GDM1 (cell line): ENCODE results near the gene MYOZ1.
"Not testable (repeated sequence)": the region's sequence is repeated elsewhere in the genome, so short reads cannot be mapped to it uniquely, and the experiment has no call there.

Source experiments
- DNase-seq: peaks from one replicate; lab custom pipeline; 2025; lab: John Stamatoyannopoulos, UW

MYOZ1 gene

DNA sequence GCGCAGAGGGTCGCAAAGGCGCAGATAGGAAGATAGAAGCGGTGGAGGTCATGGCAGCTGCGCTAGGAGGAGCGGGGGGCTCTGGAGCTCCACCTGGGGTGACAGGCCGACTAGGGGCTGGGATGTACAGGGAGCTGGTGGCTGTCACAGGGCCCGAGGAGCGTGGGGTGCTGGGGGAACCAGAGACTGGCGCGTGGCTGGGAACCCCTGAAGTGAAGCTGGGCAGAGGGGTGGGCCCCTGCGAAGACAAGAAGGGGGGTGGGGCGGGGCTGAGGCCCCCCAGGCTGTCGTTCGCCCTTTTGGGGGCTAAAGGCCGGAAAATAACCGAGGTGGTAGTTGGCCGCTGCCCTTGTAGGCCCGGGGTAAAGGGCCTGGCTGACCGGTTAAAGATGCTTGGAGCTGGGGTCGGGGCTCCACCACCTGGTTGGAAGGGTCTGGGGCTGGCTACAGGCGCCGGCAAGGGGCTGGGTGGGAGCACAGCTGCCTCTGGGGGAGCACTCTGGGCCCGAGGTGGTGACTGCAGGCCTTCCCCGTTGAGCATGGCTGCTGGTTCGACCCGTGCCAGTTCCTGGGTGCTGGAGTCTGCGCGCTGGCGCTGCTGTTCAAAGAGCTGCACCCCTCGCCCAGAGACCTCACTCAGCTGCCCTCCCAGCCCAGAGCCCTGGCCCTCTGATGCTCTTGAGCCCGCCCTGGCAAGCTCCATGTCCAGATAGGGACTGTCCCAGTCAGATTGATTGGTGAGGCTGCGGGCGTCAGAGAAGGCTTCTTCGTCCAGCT, 6.8 kb upstream of the MYOZ1 start:
- DNase-seq = no peak

DNA sequence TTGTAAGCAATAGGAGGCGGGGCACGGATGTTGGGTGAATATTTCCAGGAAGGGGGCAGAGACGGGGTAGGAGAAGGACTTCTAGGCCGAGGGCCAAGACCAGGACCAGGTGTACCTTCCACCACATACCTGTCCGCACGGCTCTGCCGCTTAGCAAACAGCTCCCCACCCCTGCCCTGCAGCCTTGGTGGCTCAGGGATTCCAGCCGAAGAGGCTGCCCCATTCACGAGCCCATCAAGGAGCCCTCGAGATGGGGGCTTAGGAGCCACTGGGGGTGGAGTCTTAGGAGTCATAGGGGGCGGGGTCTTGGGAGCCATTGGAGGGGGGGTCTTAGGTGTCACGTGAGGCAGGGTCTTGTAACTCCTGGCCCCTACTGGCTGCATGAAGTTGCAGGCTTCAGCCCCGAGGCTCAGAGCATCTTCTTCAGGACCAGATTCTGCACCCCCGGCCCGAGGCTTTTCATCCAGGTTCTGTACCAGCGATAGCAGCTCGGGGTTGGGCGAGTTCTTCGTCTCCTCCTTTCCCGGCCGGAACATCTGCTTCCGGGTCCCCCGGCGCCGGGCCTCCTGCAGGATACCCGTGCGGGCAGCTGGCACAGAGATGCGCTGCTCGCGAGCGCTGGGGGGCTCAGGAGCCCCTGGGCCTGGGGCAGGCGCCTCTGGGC, 6.1 kb upstream of the MYOZ1 start:
- DNase-seq = no peak

DNA sequence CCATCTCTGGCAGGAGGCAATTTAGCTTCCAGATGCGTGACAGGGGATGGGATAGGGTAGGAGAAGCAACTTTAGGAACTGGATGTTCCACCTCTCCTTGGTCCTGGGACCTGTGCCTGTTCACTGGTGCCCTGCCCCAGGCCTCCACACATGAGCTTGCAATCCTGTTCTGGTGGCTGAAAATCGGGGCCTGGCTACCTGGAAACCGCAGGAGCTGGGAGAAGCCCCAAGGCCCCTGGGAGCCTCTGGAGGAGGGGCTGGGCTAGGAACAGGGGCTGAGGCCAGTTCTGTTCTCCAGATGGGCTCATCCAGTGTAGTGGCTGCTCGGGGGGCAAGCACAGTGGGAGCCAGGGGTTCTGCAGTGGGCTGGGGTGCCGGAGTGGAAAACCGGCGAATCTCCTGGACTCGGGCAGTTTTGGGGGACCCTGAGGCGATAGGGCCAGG, 5.3 kb upstream of the MYOZ1 start:
- DNase-seq = no peak

DNA sequence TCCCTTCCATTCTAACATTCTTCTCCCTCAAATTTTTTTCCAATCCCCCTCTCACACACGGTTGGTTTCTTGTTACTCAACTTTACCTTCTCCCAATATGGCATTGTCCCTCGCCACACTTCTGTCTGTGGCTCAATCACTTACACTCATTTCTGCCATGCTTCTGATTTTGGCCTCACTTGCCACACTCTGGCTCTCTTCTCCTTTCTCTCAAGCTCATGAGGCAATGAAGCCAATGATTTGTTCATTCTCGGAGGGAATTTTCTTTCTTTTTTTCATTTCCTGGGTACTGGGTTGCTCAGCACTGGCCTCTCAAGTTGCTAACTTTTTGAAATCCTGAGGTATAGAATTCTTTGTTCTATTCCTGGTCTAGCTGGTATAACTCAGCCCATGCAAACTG, 4.0 kb upstream of the MYOZ1 start:
- no peak for DNase-seq

DNA sequence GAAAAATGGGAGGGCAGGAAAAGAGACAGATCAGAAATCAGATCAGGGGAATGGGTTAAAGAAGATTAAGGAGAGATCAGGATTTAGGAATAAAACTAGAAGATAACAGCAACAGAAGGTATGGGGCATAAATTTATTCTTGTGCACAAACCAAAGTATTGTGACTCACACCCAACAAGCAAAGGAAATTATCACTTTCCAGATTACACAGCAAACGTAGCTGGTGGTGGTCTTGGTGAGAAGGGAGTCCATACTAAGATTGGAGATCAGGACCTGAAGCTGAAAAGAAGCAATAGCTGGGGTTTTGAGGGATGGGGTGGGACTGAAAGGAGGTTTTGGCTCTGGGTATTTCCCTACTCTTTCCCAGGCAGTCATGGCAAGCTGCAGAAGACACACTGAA, 3.5 kb upstream of the MYOZ1 start:
- no peak for DNase-seq

DNA sequence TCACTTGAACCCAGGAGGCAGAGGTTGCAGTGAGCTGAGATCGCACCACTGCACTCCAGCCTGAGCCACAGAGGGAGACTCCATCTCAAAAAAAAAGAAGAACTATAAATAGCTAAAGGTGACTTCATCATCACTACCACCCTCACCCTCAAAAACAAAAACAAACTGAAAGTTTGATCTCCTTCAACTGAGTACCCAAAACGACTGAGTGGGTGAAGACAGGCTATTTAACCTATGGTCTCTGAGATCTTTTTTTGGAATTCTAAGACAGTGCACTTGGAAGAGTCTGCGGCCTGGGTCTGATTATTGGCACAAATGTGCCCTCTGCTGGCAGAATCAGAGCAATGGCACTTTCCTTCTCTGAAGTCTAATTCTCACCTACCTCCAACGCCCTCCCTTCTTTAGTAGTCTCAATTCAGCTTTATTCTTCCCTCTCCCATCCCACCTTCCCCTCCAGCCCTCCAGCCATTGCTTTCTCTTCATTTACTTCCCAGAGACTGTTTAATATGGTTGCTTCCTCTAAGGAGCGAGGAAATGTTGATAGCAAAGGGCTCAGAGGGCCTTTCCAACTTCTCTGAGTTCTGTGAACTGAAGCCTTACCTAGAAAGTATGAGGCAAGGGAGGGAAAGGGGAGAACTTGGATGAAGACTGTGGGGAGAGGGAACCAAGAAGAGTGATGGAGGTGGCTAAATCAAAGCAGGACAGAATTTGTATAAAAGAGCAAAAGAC, 2.9 kb upstream of the MYOZ1 start:
- peak; percentile 52 for DNase-seq

DNA sequence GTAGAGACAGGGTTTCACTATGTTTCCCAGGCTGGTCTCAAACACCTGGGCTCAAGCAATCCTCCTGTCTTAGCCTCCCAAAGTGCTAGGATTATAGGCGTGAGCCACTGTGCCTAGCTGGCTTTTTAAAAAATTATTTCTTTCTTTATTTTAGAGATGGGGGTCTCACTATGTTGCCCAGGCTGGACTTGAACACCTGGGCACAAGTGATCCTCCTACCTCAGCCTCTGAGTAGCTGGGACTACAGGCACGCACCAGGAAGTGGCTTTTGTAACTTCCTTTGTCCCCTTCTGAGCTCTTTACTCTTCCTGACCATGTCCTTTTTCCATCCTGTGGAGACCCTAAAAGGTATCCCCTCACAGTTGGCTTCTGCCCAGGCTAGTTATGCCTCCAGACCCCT, 2.1 kb upstream of the MYOZ1 start:
- DNase-seq = no peak

DNA sequence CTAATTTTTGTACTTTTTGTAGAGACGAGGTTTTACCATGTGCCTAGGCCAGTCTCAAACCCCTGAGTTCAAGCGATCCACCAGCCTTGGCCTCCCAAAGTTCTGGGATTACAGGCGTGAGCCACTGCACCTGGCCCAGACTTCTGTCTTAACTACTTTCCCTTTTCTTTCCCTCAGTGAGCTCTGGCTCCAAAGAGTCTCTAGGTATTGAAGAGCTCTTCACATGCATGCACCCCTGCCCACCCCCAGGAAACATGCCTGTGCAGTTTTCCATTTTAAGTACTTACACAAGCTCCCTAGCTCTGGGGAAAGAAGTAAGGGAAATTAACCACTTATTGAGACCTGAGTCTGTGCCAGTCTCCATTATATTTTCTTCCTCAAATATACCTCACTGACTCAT, 2.0 kb downstream of the MYOZ1 start:
- DNase-seq = no peak

DNA sequence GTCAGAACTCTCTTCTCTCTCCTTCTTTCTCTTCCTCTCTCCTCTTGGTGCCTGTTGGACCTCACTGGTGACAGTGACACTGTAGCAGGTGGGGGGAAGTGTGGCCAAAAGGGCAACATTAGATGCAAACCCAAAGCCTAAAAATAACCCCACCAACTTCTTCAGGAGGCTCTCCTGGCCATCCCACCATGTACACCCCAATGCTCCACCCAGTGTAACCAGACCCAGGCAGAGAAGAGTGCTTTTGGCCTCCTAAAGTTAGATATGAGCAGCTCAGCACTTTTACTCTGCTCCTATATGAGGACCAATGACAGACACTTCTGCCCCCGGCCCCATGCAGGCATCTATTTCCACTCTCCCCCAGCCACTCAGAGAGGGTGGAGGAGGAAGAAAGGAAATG, 5.5 kb downstream of the MYOZ1 start:
- no peak for DNase-seq

DNA sequence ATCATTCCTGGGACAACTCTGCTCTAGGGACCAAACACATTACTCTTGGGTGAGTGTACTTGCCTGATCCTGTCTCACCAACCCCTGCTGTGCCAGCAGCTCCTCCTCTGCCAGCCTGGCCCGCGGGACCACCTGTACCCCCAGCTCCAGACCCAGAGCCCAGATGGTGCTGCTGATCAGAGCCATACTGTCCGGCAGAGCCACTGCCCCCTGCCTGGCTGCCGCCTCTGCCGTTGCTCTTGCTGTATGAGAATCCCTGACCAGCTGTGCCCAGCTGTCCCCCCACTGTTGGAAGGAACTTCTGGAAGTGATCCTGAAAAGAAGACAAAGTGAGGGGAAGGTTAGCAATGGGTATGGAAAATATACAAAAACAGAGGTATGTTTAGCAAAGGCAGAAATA, 6.9 kb downstream of the MYOZ1 start:
- DNase-seq = no peak

DNA sequence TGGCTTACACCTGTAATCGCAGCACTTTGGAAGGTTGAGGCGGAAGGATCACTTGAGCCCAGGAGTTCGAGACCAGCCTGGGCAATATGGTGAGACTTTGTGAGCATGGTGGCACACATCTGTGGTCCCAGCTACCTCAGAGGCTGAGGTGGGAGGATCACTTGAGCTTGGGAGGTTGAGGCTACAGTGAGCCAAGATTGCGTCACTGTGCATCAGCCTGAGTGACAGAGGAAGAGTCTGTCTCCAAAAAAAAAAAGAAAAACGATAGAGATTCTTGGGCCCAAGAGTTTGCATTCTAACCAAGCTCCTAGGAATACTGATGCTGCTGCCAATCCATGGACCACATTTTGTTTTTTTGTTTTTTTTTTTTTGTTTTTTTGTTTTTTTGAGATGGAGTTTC, 12.1 kb downstream of the MYOZ1 start:
- DNase-seq = no peak

DNA sequence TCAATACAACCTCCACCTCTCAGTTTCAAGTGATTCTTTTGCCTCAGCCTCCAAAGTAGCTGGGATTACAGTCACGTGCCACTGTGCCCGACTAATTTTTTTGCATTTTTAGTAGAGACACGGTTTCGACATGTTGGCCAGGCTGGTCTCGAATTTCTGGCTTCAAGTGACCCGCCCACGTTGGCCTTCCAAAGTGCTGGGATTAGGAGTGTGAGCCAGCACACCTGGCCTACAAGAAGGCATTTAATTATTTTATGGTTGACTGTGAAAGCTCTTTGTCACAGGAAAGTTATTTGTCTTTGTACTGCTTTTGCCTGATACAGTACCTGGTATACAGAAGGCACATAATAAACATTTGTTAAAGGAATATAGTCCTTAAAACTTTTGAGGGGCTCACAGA, 12.9 kb downstream of the MYOZ1 start:
- DNase-seq = no peak

DNA sequence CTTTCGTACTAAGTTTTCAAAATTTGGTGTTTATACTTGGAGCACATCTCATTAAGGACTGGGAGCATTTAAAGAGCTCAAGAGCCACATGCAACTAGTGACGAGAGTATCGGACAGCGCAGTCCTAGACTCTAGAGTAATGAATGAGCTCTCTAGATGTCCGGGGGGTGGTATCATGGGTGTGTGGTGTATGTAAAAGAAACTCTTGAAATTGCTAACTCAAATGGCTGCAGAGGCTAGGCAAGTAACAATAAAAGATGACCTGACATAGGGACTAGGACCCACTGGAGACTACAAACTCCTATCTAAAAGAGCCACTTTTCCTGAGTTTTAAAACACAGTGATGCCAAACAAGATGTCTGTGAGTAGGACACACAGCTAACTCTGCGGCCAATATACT, 14.0 kb downstream of the MYOZ1 start:
- no peak for DNase-seq

DNA sequence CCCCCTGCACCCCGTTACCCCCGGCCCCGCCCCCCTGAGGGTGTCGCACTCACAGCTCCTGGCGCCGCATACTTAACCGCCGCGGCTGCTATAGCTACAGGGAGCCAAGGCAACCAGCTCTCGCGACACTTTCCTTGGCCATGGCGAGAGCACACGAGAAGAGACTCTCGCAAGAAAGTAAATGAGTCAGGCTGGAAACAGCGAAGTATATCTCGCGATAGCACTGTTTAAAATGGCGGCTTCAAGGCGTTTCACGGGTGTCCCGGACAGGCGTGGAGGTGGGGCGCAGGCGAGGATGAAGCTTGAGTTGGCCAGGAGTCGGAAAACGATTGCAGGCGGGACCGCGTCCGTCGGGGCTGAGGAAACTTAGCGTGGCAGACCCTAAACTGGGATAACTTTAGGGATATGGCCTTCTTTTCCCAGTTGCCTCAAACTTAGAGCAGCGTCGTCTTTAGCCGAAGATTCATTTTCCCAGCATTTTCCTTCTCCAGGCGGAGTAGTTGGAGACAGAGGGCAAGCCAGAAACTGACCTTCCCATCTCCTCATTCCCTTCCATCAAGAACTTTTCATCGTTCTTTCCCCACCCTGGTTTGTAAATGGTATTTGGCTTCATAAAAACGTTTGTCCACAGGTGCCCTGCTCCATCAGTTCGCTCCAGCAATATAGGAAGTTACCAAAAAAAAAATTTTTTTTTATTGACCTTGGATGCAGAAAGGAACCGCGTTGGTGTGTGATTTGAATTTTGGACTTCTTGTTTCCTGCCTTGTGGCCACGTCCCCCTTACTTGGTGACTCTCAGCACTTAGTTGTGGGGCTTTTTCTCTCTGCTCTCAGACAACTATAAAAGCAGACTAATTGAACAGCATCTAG, 15.2 kb downstream of the MYOZ1 start:
- DNase-seq = peak; percentile 92

DNA sequence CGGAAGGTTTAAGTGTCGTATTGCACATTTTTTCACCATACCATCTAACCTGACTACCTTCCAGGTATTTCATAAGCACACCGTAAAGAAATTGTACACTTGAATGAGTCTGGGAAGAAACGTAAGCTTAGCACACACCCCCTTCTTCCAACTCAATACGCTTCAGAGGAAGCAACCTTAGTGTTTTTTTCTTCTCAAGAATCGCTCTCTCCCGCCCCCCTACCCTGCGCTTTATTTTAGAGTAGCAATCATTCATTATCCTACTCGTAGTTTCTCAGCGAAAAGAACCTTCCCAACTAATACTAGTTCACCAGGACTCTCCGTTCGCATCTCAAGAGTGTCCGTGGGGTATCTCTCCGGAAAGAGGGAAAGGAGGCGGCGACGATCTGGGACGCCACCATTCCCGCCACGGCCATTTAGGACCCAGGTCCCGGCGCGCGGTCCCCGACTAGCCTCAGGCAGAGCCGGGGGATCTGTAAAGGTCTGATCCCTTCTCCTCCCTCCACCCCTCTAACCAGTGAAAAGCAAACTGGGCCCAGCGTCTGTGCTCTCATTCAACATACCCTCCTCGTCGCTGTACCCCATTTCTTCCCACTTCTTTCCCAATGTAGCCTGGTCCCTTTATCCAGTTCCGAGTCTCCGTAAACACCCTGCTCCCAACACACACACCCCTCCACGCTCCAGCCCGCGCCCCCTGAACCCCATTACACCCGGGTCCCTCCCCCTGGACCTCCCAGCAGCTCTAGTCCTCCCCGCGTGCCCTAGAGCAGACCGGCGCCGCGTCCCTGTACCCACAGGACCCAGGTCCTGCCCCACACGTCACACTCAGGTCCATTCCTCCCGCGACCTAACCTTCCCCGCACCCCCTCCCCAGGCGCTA, 16.0 kb downstream of the MYOZ1 start:
- DNase-seq = no peak

DNA sequence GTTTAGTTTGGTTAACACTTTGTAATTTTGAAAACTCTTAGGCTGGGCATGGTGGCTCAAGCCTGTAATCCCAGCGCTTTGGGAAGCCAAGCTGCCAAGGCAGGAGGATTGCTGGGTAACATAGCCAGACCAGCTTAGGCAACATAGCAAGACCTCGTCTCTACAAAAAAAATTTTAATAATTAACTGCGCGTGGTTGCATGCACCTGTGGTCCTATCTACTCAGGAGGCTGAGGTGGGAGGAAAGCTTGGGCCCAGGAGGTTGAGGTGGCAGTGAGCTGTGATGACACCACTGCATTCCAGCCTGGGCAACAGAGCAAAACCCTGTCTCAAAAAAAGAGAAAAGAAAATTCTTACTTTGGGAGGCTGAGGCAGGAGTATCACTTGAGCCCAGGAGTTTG, 18.2 kb downstream of the MYOZ1 start:
- no peak for DNase-seq

DNA sequence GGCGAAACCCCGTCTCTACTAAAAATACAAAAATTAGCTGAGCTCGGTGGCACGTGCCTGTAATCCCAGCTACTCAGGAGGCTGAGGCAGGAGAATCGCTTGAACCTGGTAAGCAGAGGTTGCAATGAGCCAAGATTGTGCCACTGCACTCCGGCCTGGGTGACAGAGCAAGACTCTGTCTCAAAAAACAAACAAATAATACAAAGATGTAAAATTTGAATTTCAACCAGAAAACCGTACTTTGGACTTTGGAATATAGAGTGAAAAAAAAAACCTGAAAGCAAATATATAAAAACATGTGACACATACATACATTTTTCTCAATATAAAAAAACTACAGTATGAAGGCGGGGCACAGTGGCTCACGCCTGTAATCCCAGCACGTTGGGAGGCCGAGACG, 20.3 kb downstream of the MYOZ1 start:
- DNase-seq = not testable (repeated sequence)

DNA sequence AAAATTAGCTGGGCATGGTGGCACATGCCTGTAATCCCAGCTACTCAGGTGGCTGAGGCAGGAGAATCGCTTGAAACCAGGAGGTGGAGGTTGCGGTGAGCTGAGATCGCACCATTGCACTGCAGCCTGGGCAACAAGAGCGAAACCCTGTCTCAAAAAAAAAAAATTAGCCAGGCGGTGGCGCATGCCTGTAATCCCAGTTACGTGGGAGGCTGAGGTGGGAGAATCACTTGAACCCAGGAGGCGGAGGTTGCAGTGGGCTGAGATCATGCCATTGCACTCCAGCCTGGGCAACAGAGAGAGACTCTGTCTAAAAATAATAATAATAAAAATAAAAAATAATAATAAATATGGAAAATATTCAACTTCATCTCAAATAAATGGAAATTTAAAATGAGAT, 24.1 kb downstream of the MYOZ1 start:
- DNase-seq = not testable (repeated sequence)

DNA sequence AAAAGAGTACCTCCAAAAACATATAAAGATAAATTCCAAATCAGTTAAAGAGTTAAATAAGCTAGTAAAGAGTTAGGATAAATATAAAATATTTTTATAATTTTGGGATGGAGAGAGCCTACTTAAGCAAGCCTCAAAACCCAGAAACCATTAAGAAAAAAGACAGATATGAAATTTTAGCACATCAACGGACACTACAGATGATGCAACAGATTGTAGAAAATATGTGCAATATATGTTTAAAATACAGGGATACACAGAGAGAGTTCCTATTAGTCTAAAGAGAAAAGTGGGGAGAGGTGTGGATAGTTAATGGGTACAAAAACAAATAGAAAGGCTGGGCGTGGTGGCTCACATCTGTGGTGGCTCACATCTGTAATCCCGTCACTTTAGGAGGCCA, 26.6 kb downstream of the MYOZ1 start:
- DNase-seq = no peak

DNA sequence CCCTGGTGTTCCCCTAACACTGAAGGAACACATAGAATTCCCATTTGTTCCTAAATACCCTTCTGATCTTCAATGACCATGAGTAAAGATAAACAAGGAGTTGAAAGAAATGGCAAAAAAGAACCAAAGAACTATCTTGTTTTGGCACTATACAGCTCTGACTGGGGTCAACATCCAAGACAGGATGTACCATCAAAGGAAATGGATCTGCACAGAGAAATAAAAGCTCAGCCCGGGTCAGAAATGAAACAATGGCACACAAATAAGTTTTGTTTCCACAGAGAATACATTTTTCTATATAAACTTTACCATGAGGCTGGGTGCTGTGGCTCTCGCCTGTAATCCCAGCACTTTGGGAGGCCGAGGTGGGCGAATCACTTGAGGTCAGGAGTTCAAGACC, 32.2 kb downstream of the MYOZ1 start:
- DNase-seq = no peak

DNA sequence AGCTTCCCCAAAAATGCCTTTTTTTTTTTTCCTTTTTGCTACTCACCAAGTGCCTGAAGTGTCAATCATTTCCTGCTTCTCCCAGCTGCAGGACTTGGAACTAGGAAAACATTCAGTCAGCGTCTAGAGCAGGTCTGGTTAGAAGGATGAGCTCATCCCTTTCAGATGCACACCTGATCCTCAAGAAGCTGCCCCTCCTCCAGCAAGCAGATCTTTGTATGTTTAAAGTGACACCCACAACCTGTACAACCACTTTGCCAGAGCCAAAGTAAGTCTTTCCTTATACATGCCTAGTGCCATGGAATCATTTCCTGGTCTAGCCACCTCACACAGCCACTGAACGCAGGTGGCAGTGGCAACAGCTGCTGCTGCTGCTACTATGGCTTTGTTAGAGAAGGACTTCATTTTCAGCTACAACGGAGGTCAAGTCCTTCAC, 39.8 kb downstream of the MYOZ1 start:
- DNase-seq = no peak
